ENCODE measurements around the gene MYCBP2. TPM values are rescaled to one million over a fixed set of nuclear protein-coding genes. Genes with fewer than 3 reads are reported as not detected.
A peak's percentile ranks its signal among the peaks of the same experiment; 100 is the strongest.

Gene MYCBP2
- total RNA-seq, 1 donor from 2014 or later, result 58.4 TPM

DNA sequence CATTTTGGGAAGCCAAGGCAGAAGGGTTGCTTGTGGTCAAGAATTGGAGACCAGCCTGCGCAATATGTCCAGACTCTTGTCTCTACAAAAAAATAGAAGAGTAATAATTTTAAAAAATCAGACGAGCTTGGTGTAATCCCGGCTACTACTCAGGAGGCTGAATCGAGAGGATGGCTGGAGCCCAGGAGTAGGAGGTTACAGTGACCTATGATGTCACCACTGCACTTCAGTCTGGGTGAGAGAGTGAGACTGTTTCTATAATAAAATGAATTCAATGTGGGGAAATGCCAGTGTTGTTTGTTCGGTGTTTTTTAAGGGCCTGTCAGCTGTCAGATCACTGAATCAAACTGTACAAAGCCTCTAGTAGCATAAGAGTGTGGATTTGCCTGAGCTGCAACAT lies 298.7 kb downstream of the MYCBP2 start:
- no peaks in the 10 kb centered on the region for H3K36me3 Mint-ChIP-seq (ENCODE audit: insufficient read depth)
- H3K9me3 Mint-ChIP-seq (ENCODE audit: low read depth), result no peaks in the 10 kb centered on the region
- peaks cover 25% of the 10 kb centered on the region for H3K27me3 Mint-ChIP-seq
- peaks cover 16% of the 10 kb centered on the region for H3K4me1 Mint-ChIP-seq (ENCODE audit: low read depth)
- no peak overlapping the region for H3K27ac Mint-ChIP-seq
- TF ChIP-seq, protein P1, sequence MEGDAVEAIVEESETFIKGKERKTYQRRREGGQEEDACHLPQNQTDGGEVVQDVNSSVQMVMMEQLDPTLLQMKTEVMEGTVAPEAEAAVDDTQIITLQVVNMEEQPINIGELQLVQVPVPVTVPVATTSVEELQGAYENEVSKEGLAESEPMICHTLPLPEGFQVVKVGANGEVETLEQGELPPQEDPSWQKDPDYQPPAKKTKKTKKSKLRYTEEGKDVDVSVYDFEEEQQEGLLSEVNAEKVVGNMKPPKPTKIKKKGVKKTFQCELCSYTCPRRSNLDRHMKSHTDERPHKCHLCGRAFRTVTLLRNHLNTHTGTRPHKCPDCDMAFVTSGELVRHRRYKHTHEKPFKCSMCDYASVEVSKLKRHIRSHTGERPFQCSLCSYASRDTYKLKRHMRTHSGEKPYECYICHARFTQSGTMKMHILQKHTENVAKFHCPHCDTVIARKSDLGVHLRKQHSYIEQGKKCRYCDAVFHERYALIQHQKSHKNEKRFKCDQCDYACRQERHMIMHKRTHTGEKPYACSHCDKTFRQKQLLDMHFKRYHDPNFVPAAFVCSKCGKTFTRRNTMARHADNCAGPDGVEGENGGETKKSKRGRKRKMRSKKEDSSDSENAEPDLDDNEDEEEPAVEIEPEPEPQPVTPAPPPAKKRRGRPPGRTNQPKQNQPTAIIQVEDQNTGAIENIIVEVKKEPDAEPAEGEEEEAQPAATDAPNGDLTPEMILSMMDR (IDR thresholded peaks at IDR 0.05; ENCODE audit: unreplicated experiment), result no peak
- H3K4me3 Mint-ChIP-seq (ENCODE audit: low read depth), result peak overlapping the region; percentile 90
- no peak for DNase-seq (ENCODE audit: low spot score, unreplicated experiment)

- TF ChIP-seq, protein P1 (IDR thresholded peaks at IDR 0.05; ENCODE audit: unreplicated experiment), result no peak
- H3K4me1 Mint-ChIP-seq (ENCODE audit: low read depth), result peaks cover 17% of the 10 kb centered on the region
- peak within 1 kb of the TSS; percentile 99 for H3K27ac Mint-ChIP-seq
- no peaks in the 10 kb centered on the region for H3K36me3 Mint-ChIP-seq (ENCODE audit: insufficient read depth)
- H3K9me3 Mint-ChIP-seq (ENCODE audit: low read depth), result no peaks in the 10 kb centered on the region
- peaks cover 25% of the 10 kb centered on the region for H3K27me3 Mint-ChIP-seq
- peak within 1 kb of the TSS; percentile 93 for H3K4me3 Mint-ChIP-seq (ENCODE audit: low read depth)
- peak; percentile 64 for DNase-seq (ENCODE audit: low spot score, unreplicated experiment)
Observed at GRCh38 chr13:77026861-77027621, 299.9 kb downstream of the MYCBP2 start, which contains the start of gene FBXL3. FBXL3 (minus strand) TSS chr13:77027159; CDS start chr13:77021860, 5,299 bp downstream.

DNA sequence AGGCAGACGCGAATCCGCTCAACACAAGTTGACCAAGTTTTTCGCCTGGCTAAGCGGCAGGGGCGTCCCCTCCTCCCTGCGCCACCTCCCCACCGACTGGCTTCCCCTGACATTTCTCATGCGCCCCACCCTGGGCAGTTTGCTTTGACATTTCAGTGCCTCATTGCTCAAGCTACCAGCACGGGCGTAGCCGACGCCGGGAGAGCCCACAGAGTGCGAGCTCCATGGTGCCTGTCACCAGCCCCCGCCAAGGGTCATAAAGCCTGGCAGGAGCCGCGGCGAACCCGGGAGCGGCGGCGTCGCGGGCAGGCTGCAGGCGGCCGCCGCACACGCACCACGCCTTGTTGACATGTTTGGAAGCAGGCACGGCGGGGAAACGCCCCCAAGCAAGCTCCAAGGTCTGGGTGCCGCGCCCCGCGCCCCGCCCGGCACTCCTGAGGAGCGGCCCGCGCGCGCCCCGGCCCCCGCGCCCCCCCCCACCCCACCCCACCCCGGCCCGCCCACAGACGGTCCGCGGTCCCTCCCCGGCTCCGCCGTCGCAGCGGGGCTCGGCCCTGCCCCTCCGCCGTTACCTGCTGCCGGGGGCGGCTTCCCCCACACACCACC lies 300.5 kb downstream of the MYCBP2 start:
- H3K36me3 Mint-ChIP-seq (ENCODE audit: insufficient read depth), result no peaks in the 10 kb centered on the region
- TF ChIP-seq, protein P1 (IDR thresholded peaks at IDR 0.05; ENCODE audit: unreplicated experiment), result no peak
- H3K4me3 Mint-ChIP-seq (ENCODE audit: low read depth), result peak overlapping the region; percentile 93
- DNase-seq (ENCODE audit: low spot score, unreplicated experiment), result peak; percentile 57
- peaks cover 17% of the 10 kb centered on the region for H3K4me1 Mint-ChIP-seq (ENCODE audit: low read depth)
- peak overlapping the region; percentile 96 for H3K27ac Mint-ChIP-seq
- no peaks in the 10 kb centered on the region for H3K9me3 Mint-ChIP-seq (ENCODE audit: low read depth)
- peaks cover 25% of the 10 kb centered on the region for H3K27me3 Mint-ChIP-seq

DNA sequence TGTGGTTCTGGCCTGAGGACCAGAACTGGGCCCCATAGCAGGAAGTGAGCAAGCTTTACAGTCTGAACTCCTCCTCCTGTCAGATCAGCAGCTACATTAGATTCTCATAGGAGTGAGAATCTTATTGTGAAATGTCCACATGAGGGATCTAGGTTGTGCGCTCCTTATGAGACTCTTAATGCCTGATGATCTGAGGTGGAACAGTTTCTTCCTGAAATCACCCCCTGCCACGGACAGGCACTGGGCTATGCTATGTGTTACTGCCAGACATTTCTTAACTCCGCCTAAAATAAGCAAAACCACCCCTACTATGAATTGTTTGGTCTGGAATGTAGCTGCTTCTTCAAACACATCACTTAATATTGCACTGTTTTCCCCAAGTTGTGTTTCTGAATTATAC lies 304.6 kb downstream of the MYCBP2 start:
- Mint-ChIP-seq H3K27ac (peak overlapping the region; percentile 19), H3K27me3 (peaks cover 3% of the 10 kb centered on the region), H3K36me3 (ENCODE audit: insufficient read depth) (peaks cover 2% of the 10 kb centered on the region), H3K9me3 (ENCODE audit: low read depth) (no peaks in the 10 kb centered on the region), H3K4me3 (ENCODE audit: low read depth) (no peak overlapping the region), H3K4me1 (ENCODE audit: low read depth) (peaks cover 17% of the 10 kb centered on the region)
- no peak for DNase-seq (ENCODE audit: low spot score, unreplicated experiment)
- TF ChIP-seq, protein P1 (IDR thresholded peaks at IDR 0.05; ENCODE audit: unreplicated experiment), result no peak

GRCh38 chr13:77019756-77020155 lies 307.1 kb downstream of the MYCBP2 start:
- Mint-ChIP-seq H3K4me1 (ENCODE audit: low read depth) (peaks cover 4% of the 10 kb centered on the region), H3K4me3 (ENCODE audit: low read depth) (no peak overlapping the region), H3K9me3 (ENCODE audit: low read depth) (no peaks in the 10 kb centered on the region), H3K27me3 (no peaks in the 10 kb centered on the region), H3K27ac (no peak overlapping the region), H3K36me3 (ENCODE audit: insufficient read depth) (peaks cover 7% of the 10 kb centered on the region)
- TF ChIP-seq, protein P1 (IDR thresholded peaks at IDR 0.05; ENCODE audit: unreplicated experiment), result no peak
- DNase-seq (ENCODE audit: low spot score, unreplicated experiment), result no peak

All from progenitor cell of endocrine pancreas (in vitro differentiated cells).